Heart left ventricle (tissue), 16 donors: ENCODE results near the gene NT5C2. TPM values are rescaled to one million over a fixed set of nuclear protein-coding genes. Genes with fewer than 3 reads are reported as not detected.

Experiments
- ATAC-seq, 4 donors: fragments of 200-7000 bp; cut with Tn5 transposase; one replicate each; pipeline ENCODE4 v1.9.1; 2020 to 2022; ENCODE audit warnings: moderate library complexity in 4 of 4, mild to moderate bottlenecking in 3 of 4, moderate number of reproducible peaks in 1 of 4
- DNase-seq, 5 donors: peaks; one replicate each; pipeline ENCODE4 v3.0.0-alpha.2; 2020
- H3K27ac ChIP-seq, 12 donors: fragments of 200-600 bp; sonication (generic) in 4 of 12; one replicate each; pipeline versions ENCODE4 v1.5.0 to v1.8.0; 2016 to 2022; ENCODE audit warnings: mild to moderate bottlenecking in 2 of 12
- H3K27me3 ChIP-seq, 9 donors: fragments of 200-600 bp; sonication (generic) in 2 of 9; one replicate each; pipeline versions ENCODE4 v1.5.1 to v1.8.0; 2016 to 2022; ENCODE audit warnings: mild to moderate bottlenecking in 3 of 9
- H3K36me3 ChIP-seq, 9 donors: fragments of 200-600 bp; sonication (generic) in 2 of 9; one replicate each; pipeline versions ENCODE4 v1.5.0 to v1.8.0; 2018 to 2022; ENCODE audit warnings: mild to moderate bottlenecking in 2 of 9
- H3K4me1 ChIP-seq, 12 donors: fragments of 200-600 bp; sonication (generic) in 4 of 12; one replicate each; pipeline versions ENCODE4 v1.5.0 to v1.8.0; 2016 to 2022; ENCODE audit warnings: mild to moderate bottlenecking in 3 of 12
- H3K4me3 ChIP-seq, 12 donors: fragments of 200-600 bp; sonication (generic) in 4 of 12; one replicate each; pipeline versions ENCODE4 v1.5.0 to v1.8.0; 2017 to 2022; ENCODE audit warnings: mild to moderate bottlenecking in 9 of 12, moderate library complexity in 4 of 12
- H3K9me3 ChIP-seq, 12 donors: fragments of 200-600 bp; sonication (generic) in 4 of 12; one replicate each; pipeline versions ENCODE4 v1.5.0 to v1.8.0; 2016 to 2022; ENCODE audit warnings: mild to moderate bottlenecking in 1 of 12
- POLR2A ChIP-seq, 2 donors: fragments of 450-650 bp; IDR thresholded peaks; one replicate each; pipeline ENCODE4 v1.6.1; 2017; ENCODE audit warnings: antibody characterized with exemption in 2 of 2, mild to moderate bottlenecking in 2 of 2, moderate library complexity in 2 of 2
- WGBS, 4 donors: extraction: QIAGEN DNeasy Blood & Tissue Kit in 2 of 4; methylation state at CpG; one replicate each; pipeline versions ENCODE4 v1.1.5 to v1.1.7; 2013 to 2018; 5-methylcytosine and 5-hydroxymethylcytosine counted together
- intact Hi-C, 10 donors: fragments of 100-400 bp; cut with DNase I; formaldehyde crosslinking; loops; one replicate each; pipeline versions ENCODE4 v1.11.1 to v1.14.2; 2022
- polyA plus RNA-seq, 2 donors: library from polyadenylated mRNA; stranded (reverse); fragments of 200-250 nt; gene quantifications; one replicate each; pipeline ENCODE4 v1.2.3, GENCODE V29; 2013
- total RNA-seq, 9 donors: library from RNA; depleted of rRNA in 2 of 9; stranded (reverse); fragments of >200 nt in 2 of 9; fragmentation: NEBNext Ultra II Directional in 3 of 9; extraction: Animal tissue kit (Norgen Biotek cat#: 25700) in 3 of 9; gene quantifications; one replicate each; pipeline versions ENCODE4 v1.1.0 to v1.2.4, GENCODE V29; 2016 to 2023
- TF ChIP-seq, protein P1 (sequence below), 12 donors: fragments of 200-600 bp; sonication (generic) in 4 of 12; IDR thresholded peaks; one replicate each; pipeline versions ENCODE4 v1.5.0 to v1.8.0; 2018 to 2022; ENCODE audit warnings: antibody characterized with exemption in 12 of 12, mild to moderate bottlenecking in 5 of 12
- donor health status: ischemic (EF 13 %, LVEDD 7.1; RV severe dilation, severe dysfunction).
- donor health status: healthy with polysubstance abuse.
- donor health status: DM: no; HTN: yes; CAD: no.
- donor health status: DM: no; HTN: no; CAD: no.
- donor health status: ischemic (EF 25% LVEDD 6.9; RV normal size, moderate dysfunction).
- donor health status: ischemic (EF 25% LVEDD 5.7; RV mildly dilated, moderate dysfunction).
- donor health status: healthy.
- donor health status: DM: yes; HTN: yes; CAD: no.
- donor health status: ischemic (EF 35%, LVEDD 5.7; RV mildly dilated, moderate dysfunction).
- donor health status: nonischemic (EF 11% LVEDD 7.7; RV severe dilation, severe dysfunction).
- donor health status: DM: yes; HTN: yes; CAD: no.
- donor health status: PGD.
- donor health status: ischemic (EF 29% LVEDD 5.4; RV normal size, mild dysfunction).
- donor health status: nonischemic (EF 23%, LVEDD 6.1; RV moderate dilation, normal function).

NT5C2 gene
- total and polyA plus RNA-seq, 11 donors: 26.2 to 70.6 (median 43.6) TPM

DNA sequence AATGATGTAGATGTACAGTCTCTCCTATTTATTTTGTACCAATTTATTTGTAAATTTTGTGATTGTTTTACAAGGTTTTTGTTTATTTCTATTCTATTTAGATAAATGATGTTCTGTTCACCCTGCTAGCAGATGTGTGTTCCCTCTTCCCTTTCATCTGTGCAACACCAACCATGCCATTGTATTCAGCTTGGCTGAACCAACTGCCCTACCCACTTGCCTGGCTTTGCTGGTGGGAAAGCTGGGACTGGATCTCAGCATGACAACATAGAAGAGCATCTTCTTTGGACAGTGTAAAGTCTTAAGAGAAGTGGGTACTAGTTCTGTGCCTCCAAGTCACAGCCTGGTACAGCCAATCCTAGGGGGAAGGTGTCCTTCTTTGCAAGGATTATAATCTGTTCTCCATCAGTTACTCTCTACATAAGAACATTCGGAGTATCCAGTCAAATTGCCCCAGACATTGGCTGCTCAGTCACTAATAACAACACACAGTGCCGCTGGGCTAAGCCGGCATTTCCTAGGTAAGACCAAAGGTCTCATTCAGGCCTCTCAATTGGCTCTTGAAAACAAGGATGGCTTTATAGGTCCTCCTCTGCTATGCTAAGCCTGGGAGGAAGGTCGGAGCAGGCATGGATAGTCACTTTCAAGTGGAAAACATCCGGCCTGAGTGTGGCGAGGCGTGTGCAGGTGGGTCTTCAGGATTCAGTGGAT, 109.7 kb downstream of the NT5C2 start:
- Histone ChIP-seq H3K27me3 (no peaks in the 10 kb centered on the region), H3K27ac (no peak overlapping the region), H3K9me3 (no peaks in the 10 kb centered on the region), H3K4me3 (no peak overlapping the region), H3K36me3 (peaks cover 0 to 85% (median 52%) of the 10 kb centered on the region in 9 donors), H3K4me1 (no peaks in the 10 kb centered on the region)
- TF ChIP-seq, protein P1, sequence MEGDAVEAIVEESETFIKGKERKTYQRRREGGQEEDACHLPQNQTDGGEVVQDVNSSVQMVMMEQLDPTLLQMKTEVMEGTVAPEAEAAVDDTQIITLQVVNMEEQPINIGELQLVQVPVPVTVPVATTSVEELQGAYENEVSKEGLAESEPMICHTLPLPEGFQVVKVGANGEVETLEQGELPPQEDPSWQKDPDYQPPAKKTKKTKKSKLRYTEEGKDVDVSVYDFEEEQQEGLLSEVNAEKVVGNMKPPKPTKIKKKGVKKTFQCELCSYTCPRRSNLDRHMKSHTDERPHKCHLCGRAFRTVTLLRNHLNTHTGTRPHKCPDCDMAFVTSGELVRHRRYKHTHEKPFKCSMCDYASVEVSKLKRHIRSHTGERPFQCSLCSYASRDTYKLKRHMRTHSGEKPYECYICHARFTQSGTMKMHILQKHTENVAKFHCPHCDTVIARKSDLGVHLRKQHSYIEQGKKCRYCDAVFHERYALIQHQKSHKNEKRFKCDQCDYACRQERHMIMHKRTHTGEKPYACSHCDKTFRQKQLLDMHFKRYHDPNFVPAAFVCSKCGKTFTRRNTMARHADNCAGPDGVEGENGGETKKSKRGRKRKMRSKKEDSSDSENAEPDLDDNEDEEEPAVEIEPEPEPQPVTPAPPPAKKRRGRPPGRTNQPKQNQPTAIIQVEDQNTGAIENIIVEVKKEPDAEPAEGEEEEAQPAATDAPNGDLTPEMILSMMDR (IDR thresholded peaks at IDR 0.05): no peak
- TF ChIP-seq POLR2A (IDR thresholded peaks at IDR 0.05): no peak
- no peak for ATAC-seq
- intact Hi-C loops: loop anchor here in 1 of 10 donors (10.0 kb wide), 1 partner anchor 161 kb away; the partner anchor contains the start of gene RPEL1
- 94 to 100% (median 94%) methylated on average over 5 to 7 of the region's 7 CpGs for WGBS, 4 donors
- DNase-seq: no peak

DNA sequence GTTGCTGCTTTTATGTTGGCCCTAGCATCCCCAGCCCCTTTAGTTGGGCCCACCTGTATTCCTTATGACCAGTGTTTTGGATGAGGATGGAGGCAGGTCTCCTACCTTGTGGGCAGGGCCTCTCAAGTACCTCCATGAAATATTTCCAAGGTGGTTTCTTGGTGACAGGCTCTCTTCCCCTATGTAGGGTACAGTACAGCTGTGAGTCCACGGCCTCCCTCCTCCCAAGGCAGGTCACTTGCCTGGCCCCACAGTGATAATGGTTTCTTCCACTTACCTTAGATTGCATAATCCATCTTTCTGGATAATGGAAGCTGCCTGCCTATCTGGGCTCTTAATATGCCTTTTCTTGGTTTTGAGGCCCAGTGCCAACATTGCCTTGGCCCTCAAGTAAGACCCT, 110.4 kb downstream of the NT5C2 start:
- intact Hi-C loops: loop anchor here in 1 of 10 donors (10.0 kb wide), 1 partner anchor 162 kb away; the partner anchor contains the start of gene RPEL1
- Histone ChIP-seq H3K27me3 (no peaks in the 10 kb centered on the region), H3K4me1 (no peaks in the 10 kb centered on the region), H3K4me3 (no peak overlapping the region), H3K27ac (no peak overlapping the region), H3K36me3 (peaks cover 0 to 84% (median 52%) of the 10 kb centered on the region in 9 donors), H3K9me3 (no peaks in the 10 kb centered on the region)
- DNase-seq: no peak
- WGBS, 4 donors: 94 to 100% (median 97%) methylated on average over 1 of the region's 1 CpG
- ATAC-seq: no peak
- TF ChIP-seq POLR2A (IDR thresholded peaks at IDR 0.05): no peak
- TF ChIP-seq, protein P1 (IDR thresholded peaks at IDR 0.05): no peak

DNA sequence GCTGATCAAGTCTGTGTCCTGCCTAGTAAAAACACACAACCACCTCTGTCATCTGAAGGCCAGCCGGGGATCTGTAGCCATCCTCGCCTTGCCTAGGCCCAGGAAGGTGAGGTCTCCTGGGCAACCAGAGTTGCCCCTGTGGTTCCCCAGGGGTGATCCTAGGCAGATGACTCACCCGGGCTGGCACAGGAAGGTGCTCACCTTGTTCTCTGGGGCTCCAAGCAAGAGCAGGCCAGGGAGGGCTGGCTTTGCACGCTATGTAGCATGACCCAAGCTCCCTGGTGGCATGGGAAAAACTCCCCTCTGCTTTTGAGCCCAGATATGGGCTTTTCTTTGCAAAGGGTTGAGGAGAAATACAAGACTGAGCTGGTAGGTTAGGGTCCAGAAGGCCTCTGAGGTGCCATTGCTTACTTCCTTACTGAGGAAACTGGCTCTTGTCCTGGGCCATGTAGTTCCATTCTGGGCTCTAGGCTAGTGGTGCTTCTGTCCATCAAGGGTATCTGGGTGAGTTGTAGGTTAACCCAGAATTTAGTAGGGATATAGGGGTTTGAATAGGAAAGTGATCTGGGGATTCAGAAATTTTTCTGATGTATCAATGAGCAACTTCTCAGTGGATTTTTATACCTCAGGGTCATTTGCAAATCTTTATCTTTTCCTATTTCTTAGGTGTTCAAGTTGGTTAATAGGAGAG, 112.0 kb downstream of the NT5C2 start:
- intact Hi-C loops: loop anchor here in 1 of 10 donors (10.0 kb wide), 1 partner anchor 164 kb away; the partner anchor contains the start of gene RPEL1
- Histone ChIP-seq H3K4me1 (no peaks in the 10 kb centered on the region), H3K27me3 (no peaks in the 10 kb centered on the region), H3K4me3 (no peak overlapping the region), H3K9me3 (no peaks in the 10 kb centered on the region), H3K36me3 (peaks cover 0 to 84% (median 50%) of the 10 kb centered on the region in 9 donors), H3K27ac (no peak overlapping the region)
- TF ChIP-seq, protein P1 (IDR thresholded peaks at IDR 0.05): no peak
- DNase-seq (no peak), ATAC-seq (peak in 1 of 4 donors; percentile 38)
- 92 to 100% (median 96%) methylated on average over 4 of the region's 4 CpGs for WGBS, 4 donors

DNA sequence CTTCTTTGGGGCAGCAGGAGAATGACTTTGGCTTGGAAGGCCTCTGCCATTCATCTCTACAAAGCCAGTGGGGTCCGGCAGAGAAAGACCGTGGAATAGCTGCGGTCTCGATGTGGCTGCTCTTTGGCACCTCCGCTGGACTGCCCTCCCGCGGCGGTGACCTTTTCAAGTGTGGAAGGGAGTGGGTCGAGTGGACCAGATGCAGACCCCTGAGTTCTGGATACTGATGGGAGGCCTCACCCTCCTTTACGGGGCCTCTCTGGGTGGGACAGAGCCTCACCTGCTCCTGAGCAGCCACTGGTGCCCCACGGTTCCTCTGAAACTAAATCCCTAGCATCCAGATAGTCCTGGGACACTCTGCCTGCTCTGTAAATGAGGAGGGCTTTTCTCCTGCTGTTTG, 113.1 kb downstream of the NT5C2 start:
- H3K27ac ChIP-seq: no peak overlapping the region
- DNase-seq: no peak
- WGBS, 4 donors: 87 to 92% (median 90%) methylated on average over 9 to 11 of the region's 11 CpGs
- TF ChIP-seq, protein P1 (IDR thresholded peaks at IDR 0.05): no peak
- TF ChIP-seq POLR2A (IDR thresholded peaks at IDR 0.05): no peak
- no peaks in the 10 kb centered on the region for H3K4me1 ChIP-seq
- intact Hi-C loops: loop anchor here in 3 of 10 donors (10.0 kb wide), 2 partner anchors 165 to 245 kb away; partner anchors contain the start of genes CYP17A1 (in 2 of the 3) and RPEL1 (in 1 of the 3)
- H3K36me3 ChIP-seq: peaks cover 0 to 77% (median 42%) of the 10 kb centered on the region in 9 donors
- no peak overlapping the region for H3K4me3 ChIP-seq
- no peak for ATAC-seq
- no peaks in the 10 kb centered on the region for H3K9me3 ChIP-seq
- no peaks in the 10 kb centered on the region for H3K27me3 ChIP-seq
